Activated CD4-positive, CD25-positive, alpha-beta regulatory T cell (primary cell): ENCODE data around the gene AHCYL2.
"Not testable (repeated sequence)": the region's sequence is repeated elsewhere in the genome, so short reads cannot be mapped to it uniquely, and the experiment has no call there.

Experiments
- DNase-seq, 4 experiments: peaks; one replicate each; lab custom pipeline; 2025; lab: John Stamatoyannopoulos, UW

AHCYL2 gene

GRCh38 chr7:129209067-129209926 is 15.5 kb upstream of the AHCYL2 start:
- no peak for DNase-seq

DNA sequence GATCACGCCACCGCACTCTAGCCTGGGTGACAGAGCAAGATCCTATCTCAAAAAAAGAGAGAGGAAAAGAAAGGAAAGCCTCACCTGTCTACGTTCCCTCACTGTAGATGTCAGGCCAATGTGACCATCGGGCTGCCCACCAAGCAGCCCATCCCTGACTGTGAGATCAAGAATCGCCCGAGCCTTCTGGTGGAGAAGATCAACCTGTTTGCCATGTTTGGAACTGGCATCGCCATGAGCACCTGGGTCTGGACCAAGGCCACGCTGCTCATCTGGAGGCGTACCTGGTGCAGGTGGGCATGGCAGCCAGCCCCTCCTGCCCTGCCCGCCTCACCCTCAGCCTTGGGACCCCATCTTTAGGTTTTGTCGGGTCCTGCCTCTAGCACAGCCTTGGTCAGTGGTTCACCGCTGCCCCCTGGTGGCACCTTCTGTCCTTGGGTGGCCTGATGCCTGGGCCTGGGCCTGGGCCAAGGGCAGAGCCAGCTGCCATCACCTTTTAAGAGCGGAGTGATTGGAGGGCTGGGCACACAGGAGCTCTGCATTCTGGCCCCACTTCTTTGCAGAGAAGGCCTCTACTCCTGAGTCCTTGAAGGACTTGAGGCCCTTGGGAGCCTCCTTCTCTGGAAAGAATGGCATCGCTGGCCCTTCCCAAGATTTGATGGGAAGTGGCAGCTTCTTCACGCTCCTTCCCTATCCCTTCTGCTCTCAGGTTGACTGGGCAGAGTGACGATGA is 14.4 kb upstream of the AHCYL2 start:
- DNase-seq, result peak; percentile 24 to 57 (median 49)

GRCh38 chr7:129210989-129211312 is 13.9 kb upstream of the AHCYL2 start:
- no peak for DNase-seq

- DNase-seq, result no peak
These were observed 12.7 kb upstream of the AHCYL2 start for GRCh38 chr7:129212126-129212525.

DNA sequence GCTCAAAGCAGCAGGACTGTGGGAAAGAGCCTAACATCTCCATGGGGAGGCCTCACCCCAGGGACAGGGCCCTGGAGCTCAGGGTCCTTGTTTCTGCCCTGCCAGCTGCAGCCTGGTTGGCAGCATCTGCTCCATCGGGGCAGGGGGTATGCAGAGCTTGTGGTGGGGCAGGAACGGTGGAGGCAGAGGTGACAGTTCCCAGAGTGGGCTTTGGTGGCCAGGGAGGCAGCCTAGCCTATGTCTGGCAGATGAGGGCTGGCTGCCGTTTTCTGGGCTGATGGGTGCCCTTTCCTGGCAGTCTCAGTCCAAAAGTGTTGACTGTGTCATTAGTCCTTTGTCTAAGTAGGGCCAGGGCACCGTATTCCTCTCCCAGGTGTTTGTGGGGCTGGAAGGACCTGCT is 12.2 kb upstream of the AHCYL2 start:
- no peak for DNase-seq

- DNase-seq, result no peak
These were observed 11.0 kb upstream of the AHCYL2 start for GRCh38 chr7:129213828-129214227.

DNA sequence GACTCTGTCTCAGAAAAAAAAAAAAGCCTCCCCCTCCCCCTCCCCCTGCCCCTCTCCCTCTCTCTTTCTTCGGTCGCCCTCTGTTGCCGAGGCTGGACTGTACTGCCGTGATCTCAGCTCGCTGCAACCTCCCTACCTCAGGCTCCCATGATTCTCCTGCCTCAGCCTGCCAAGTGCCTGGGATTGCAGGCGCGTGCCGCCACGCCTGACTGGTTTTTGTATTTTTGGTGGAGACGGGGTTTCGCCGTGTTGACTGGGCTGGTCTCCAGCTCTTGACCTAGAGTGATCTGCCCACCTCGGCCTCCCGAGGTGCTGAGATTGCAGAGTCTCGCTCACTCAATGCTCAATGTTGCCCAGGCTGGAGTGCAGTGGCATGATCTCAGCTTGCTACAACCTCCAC is 9.1 kb upstream of the AHCYL2 start:
- DNase-seq, result not testable (repeated sequence)

GRCh38 chr7:129216101-129216715 is 8.6 kb upstream of the AHCYL2 start:
- DNase-seq, result not testable (repeated sequence)

- DNase-seq, result not testable (repeated sequence)
These were observed 7.9 kb upstream of the AHCYL2 start for GRCh38 chr7:129216821-129217416.

GRCh38 chr7:129218514-129219062 is 6.2 kb upstream of the AHCYL2 start:
- peak; percentile 56 to 75 (median 59) for DNase-seq

DNA sequence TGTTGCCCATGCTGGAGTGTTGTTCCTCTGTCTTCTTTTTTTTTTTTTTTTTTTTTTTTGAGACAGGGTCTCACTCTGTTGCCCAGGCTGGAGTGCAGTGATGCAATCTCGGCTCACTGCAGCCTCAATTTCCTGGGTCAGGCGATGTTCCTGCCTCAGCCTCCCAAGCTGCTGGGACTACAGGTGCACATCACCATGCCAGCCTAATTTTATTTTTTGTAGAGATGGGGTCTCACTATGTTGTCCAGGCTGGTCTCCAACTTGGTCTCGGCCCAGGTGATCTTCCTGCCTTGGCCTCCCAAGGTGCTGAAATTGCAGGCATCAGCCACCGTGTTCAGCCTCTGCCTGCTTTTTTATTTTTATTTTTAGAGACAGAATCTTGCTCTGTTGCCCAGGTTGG is 5.7 kb upstream of the AHCYL2 start:
- DNase-seq, result not testable (repeated sequence)

- no peak for DNase-seq
These were observed 2.8 kb upstream of the AHCYL2 start for GRCh38 chr7:129222064-129222463.

- peak; percentile 34 to 43 (median 35) for DNase-seq
These were observed 538 bp downstream of the AHCYL2 start for GRCh38 chr7:129225206-129225930.

DNA sequence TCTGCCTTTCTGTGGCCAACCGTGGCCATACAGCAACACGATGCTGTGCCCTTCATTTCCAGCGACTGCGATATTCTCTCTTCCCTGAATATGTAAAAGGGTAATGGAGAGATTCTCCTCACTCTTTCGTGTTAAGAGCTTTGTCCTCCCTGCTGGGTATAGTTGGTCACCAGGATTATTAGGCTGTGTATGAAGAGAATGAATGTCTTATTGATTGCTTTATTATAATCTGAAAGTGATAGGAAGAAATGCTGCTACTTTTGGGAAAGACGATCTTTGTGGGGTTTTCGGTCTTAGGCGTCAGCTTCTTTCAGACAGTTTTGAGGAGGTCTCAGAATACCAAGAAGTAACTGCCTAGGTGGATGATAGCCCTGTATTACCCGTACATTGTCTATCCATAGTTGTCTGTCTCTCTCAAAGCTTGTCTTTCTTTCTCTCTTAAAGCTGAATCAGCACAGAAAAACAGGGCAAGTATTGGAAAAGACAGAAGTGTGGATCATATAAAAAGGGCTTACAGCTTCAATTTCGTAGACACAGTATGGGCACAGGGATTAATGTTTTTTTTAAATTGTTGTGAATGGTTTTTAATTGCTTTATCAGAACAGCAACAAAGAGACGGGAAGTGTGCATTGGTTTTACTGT is 1.2 kb downstream of the AHCYL2 start:
- DNase-seq, result no peak

DNA sequence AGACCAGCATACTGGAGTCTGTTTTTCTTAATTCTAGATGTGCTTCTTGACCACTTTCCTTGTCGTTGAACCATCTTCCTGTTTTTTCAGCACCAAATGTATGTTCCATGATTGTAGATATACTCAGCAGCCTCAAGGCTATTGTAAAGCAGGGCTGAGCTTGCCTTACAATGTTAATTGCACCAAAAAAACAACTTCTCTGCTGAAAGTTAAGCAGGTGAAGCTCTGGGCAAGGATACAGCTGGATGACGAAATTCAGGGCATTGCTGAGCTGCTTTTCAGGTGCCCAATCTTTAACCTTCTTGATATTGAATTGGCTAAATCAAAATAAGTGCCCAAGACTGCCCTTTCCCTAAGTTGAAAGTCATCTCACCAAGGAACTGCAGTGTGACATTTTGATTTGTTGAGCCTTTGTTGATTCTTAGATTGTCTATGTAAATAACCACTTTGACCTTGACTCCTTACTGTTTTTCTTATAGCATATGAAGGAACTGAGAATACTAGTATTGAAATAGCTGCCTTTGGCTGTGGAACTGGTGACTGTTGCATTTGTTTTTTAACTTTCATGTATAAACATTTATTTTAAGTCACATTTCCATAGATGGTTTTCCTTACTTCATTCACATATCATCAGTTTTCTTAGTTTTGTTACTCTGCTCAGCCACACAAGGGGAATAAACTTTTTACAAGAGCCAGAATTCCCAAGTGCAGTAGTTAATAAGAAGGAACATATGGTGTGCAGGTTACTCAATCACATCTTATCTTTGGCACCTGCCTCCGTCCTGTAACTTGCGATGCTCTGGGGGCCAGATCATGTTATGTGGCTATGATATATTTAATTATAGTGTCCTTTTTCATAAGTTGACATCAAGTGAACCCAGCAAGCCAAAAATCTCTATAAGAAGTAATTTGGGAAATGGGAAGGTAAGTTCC is 3.1 kb downstream of the AHCYL2 start:
- DNase-seq, result no peak

DNA sequence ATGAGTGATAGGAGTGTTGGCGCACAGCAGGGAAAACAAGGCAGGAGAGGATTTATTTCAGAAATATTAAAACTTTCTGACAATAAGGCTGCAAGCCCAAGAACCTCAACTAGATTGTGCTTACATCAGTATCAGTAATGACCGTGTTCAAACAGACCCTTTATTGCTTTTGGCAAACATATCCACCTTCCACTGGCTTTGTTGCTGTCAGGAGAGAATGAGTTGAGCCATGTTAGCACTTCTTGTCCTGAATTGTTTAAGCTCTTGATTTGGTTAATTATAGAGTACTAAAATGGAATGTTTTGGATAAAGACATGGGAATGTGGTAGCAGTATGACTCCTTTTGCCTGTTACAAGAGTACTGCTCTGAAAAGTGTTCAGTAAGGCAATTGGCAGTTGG is 3.8 kb downstream of the AHCYL2 start:
- no peak for DNase-seq

DNA sequence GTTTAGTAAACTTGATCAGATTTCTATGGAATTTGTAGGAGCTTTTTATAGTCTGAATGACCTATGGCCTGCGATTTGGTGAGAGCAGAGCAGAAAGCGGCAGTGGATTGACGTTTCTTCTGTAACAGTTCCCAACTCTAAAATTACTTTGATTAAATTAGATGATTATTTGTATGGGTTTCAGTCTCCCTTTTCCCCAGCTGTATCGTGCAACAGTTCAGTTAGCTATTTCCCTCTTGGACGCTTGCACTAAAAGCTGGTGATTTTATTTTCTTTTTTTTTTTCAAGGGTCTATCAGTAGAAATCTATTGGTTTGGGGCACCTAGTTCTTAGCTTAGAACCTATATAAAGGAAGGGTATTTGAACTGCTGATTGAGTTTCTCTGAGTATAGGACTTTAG is 6.8 kb downstream of the AHCYL2 start:
- DNase-seq, result no peak

DNA sequence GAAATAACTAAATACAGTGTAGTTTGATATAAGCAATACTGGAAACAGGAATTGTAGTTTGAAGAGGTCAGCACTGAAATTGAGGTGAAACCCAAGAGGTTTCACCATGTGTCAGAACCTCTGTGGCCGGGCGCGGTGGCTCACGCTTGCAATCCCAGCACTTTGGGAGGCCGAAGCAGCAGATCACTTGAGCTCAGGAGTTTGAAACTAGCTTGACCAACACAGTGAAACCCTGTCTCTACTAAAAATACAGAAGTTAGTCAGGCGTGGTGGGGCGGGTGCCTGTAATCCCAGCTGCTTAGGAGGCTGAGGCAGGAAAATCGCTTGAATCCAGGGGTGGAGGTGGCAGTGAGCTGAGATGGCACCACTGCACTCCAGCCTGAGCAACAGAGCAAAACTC is 13.7 kb downstream of the AHCYL2 start:
- no peak for DNase-seq

- no peak for DNase-seq
These were observed 15.4 kb downstream of the AHCYL2 start for GRCh38 chr7:129240119-129240820.
